ENCODE data around the gene LMTK2.

Gene LMTK2

GRCh38 chr7:98213888-98214810 lies 107.5 kb downstream of the LMTK2 start:
- TF ChIP-seq CTCF (IDR thresholded peaks at IDR 0.05): no peak

DNA sequence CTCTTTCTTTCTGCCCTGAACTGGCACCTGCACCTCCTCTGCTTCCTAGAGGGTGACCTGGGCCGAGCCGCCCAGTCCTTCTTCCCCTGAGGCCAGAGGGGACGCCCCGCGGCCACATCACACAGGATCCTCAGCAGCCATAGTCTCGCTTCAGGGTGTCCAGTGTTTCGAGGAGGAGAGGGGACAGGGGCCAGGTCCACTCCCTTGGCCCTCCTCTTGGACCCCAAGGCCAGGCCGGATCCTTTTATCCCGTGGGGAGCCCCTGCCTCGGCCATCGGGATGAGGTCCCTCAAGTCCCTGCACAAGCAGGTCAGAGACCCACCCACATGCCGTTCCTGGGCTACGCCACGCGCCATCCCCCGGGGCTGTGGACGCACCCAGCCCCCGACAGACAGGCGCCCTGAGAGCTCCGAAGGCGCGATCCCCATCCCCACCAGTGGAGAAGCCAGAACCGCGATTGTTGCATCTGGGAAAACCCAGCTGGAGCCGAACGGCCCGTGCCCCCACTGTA lies 108.2 kb downstream of the LMTK2 start:
- TF ChIP-seq CTCF (IDR thresholded peaks at IDR 0.05): no peak

DNA sequence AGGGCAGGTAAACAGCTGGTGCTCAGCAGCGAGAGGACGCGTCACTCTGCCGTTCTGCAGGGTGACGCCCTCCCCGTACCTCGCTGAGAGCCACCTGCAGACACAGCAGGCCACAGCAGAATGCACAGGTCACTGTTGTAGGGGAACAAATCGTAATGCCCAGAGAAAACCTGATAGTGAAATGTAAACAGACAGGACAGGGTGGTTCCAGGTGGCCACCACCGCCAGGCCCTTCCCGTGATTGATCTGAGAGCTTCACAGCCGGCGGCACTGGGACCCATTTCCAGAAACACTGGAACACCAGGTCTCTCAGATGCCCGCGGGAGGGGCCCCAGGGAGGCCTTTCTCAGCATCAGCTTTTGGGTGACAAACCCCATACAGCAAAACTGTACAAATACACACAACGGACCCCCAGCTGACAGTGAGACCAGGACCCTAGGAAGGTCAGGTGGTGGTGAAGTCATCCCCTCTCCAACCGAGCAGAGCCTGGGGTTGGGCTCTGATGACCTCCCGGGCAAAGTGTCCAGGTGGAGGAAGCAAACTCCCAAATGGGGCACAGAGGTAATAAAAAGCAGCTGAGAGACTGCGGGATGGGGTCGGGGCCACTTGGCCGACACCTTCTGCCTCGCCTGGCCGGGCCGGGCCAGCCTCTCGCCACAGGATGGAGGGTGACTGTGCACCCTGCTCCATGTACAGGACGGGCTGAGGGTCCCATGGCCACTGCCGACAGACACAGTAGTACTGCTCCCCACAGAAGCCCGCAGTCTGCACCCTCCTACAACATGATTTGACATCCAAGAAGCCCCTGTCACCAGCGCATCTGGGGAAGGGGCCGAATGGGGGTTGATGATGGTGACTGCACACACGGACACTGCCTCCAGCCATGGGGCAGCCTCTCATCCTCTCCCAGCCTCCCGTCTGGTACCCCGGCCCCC lies 109.2 kb downstream of the LMTK2 start:
- TF ChIP-seq CTCF (IDR thresholded peaks at IDR 0.05): no peak

GRCh38 chr7:98216941-98217622 lies 110.4 kb downstream of the LMTK2 start:
- TF ChIP-seq CTCF (IDR thresholded peaks at IDR 0.05): no peak

- no peak for TF ChIP-seq CTCF (IDR thresholded peaks at IDR 0.05)
Observed at GRCh38 chr7:98217623-98218582, 111.2 kb downstream of the LMTK2 start.

DNA sequence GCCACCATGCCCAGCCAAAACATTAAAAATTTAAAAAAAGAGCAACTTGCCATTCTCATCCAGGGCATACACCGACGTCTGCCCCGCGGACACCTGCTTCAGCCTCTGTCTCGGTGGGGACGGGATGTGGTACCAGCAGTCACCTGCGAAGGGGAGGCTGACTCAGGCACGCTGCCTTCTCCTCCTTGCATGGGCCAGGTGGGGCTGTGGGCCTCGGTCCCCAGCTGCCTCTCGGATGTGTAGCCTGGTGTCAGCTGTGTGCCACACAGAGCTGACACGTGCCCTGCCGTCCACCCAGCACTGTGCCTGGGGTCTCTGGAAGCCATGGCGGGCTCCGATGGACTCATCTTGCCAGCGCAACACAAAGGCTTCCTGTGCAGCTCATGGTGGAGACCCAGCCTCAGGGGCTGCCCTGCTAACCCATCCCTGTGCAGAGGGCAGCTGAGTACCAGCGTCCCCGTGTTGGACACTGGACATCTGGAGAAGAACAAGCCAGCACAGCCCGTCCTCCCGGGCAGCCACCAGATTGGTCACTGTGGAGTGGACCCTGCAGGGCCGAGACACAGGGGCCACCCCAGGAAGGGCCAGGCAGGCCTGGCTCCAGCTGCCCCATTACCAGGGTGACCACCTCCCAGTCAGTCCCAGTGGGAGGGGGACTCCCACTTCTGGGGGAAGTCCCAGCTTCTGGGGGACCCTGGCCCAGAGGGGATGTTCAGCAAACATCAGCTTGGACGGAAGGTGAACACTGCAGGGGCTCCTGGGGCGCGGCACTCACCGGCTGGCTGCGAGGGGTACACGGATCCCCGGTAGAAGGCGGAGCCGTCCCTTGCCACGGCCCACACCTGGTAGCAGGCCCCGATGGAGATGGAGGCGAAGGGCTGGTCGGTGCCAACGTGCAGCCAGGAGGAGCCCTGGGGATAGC lies 115.2 kb downstream of the LMTK2 start:
- no peak for TF ChIP-seq CTCF (IDR thresholded peaks at IDR 0.05)

All from LNCAP (cell line).